ENCODE results near the gene FZD4.
"Not testable (repeated sequence)": the region's sequence is repeated elsewhere in the genome, so short reads cannot be mapped to it uniquely, and the experiment has no call there.

Gene FZD4

DNA sequence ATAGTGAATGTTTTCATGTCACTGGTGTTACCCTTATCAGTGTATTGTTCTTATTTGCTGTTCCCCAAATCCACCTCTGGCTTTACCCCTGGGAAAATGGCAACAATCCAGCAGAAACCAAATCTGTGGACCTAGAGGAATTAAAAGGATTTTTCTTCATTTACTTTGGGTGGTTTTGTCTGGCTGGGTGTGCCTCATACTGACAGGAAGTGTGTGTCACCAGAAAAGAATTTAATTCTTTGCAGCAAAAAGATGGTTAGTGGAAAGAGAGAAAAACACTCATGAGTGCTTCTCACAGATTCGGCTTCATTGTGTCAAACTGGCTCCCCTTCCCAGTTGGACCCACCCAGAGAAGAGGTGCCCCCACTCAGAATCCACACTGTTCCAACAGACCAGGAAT, 38.9 kb downstream of the FZD4 start:
- TF ChIP-seq, protein P1, sequence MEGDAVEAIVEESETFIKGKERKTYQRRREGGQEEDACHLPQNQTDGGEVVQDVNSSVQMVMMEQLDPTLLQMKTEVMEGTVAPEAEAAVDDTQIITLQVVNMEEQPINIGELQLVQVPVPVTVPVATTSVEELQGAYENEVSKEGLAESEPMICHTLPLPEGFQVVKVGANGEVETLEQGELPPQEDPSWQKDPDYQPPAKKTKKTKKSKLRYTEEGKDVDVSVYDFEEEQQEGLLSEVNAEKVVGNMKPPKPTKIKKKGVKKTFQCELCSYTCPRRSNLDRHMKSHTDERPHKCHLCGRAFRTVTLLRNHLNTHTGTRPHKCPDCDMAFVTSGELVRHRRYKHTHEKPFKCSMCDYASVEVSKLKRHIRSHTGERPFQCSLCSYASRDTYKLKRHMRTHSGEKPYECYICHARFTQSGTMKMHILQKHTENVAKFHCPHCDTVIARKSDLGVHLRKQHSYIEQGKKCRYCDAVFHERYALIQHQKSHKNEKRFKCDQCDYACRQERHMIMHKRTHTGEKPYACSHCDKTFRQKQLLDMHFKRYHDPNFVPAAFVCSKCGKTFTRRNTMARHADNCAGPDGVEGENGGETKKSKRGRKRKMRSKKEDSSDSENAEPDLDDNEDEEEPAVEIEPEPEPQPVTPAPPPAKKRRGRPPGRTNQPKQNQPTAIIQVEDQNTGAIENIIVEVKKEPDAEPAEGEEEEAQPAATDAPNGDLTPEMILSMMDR (IDR thresholded peaks at IDR 0.05; ENCODE audit: low read depth, low read length), result no peak
- no peak overlapping the region for H3K4me3 ChIP-seq (ENCODE audit: low read depth, low read length)

DNA sequence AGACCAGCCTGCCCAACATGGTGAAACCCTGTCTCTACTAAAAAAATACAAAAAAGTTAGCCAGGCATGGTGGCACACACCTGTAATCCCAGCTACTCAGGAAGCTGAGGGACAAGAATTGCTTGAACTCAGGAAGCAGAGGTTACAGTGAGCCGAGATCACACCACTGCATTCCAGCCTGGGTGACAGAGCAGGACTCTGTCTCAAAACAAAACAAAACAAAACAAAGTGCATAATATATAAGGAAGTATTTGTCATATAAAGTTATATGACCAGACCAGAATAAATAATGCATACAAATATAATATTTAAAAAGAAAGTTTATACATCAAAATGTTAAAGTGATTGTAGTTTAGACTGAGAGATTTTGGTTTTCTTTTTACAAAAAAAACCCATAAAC, 39.3 kb downstream of the FZD4 start:
- H3K4me3 ChIP-seq (ENCODE audit: low read depth, low read length), result not testable (repeated sequence)

DNA sequence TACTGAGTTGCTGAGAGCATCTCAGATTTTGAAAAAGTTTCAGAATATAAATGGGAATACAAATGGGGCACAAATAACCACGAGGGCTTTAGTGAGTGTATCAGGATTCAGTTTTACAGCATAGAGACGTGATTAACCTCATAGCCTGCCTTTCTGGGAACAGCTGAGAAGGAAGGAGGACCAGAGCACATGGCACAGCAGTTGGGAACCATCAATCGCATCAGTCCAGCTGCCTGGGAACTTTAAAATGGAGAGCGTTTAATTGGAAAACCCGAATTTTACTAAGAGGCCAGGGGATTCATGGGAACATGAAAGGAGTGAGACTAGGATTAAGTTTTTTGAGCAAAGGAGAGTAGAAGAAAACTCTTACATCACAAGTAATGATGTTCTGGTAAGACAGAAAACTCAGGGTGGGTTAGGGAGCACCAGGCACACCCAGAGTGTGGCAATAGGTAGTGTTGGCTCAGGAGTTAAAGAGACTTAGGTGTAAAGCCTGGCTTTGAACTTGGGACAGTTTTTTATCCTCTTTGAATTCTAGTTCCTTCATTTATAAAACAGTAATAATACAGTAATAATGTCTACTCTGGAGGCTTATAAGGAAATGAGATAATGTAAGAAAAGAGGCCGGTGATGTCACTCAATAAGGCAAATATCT, 40.2 kb downstream of the FZD4 start:
- TF ChIP-seq, protein P1 (IDR thresholded peaks at IDR 0.05; ENCODE audit: low read depth, low read length), result no peak
- no peak overlapping the region for H3K4me3 ChIP-seq (ENCODE audit: low read depth, low read length)

DNA sequence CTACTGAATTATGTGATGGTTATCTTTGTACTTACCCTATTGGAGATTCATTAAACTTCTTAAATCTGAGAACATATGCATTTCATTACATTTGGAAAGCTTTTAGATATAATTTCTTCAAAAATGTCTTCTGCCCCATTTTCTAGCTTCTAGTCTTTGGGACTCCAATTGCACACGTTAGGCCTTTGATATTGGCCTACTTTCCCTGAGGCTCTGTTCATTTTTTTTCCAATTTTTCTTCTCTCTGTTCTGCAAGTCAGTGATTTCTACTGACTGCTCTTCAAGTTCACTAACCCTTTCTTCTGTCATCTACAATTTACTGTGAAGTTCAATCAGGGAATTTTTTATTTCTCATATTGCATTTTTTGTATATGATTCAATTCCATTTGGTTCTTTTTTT, 43.0 kb downstream of the FZD4 start:
- TF ChIP-seq, protein P1 (IDR thresholded peaks at IDR 0.05; ENCODE audit: low read depth, low read length), result no peak
- no peak overlapping the region for H3K4me3 ChIP-seq (ENCODE audit: low read depth, low read length)

DNA sequence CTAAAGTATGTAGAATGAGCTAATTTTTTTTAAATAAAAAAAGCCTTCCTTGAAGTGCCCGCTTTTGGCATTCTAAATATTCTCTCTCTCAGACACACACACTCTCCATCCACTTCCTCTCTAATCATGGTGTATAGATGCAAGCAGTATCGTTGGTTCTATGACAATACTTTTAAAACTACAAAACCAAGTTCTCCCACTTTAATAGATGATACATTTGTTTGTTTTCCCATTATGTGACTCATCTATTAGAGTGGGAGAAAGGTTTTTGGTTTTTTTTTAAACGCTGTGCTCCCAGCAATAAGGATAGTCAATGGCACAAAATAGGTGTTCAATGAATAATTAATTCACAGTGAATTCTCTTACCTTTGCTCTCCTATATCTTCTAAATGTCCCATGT, 44.6 kb downstream of the FZD4 start:
- TF ChIP-seq, protein P1 (IDR thresholded peaks at IDR 0.05; ENCODE audit: low read depth, low read length), result no peak
- no peak overlapping the region for H3K4me3 ChIP-seq (ENCODE audit: low read depth, low read length)

DNA sequence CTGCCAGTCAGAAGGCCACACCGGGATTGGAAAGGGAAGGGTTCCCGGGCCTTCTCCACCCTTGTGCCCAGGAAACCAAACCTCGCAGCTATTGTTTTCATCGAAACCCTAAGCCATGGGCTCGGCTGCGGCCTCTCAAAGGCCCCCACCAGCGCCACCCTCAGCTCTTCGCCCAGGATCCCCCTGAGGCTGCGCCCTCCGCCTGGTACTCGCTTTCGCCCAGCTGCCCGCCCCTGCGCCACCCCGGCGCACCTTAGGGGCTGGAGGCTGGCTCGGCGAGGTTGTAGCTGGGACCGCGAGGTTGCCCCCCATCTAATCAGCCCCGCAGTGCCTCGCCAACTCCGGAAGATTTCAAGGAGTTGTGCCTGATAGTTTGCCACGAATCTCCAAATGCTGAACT, 49.0 kb downstream of the FZD4 start:
- TF ChIP-seq, protein P1 (IDR thresholded peaks at IDR 0.05; ENCODE audit: low read depth, low read length), result no peak
- no peak overlapping the region for H3K4me3 ChIP-seq (ENCODE audit: low read depth, low read length)

DNA sequence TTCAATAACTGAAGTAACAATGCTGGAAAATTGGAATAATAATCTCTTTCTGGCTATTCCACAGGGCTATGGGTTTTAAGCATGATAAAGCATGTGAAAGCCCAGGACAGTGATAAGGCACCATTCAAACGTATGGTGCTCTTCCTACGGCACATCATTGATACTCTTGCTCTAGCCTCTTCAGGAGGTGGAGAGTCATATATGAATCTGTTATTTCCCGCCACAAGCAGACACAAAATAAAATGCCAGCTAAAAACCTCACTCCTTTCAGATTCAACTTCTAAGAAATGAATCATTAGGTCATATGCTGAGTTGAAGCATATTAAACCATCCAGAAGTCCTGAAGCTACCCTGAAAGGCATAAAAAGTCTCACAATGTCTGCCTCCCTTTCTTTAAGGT, 49.9 kb downstream of the FZD4 start:
- TF ChIP-seq, protein P1 (IDR thresholded peaks at IDR 0.05; ENCODE audit: low read depth, low read length), result no peak
- H3K4me3 ChIP-seq (ENCODE audit: low read depth, low read length), result no peak overlapping the region

DNA sequence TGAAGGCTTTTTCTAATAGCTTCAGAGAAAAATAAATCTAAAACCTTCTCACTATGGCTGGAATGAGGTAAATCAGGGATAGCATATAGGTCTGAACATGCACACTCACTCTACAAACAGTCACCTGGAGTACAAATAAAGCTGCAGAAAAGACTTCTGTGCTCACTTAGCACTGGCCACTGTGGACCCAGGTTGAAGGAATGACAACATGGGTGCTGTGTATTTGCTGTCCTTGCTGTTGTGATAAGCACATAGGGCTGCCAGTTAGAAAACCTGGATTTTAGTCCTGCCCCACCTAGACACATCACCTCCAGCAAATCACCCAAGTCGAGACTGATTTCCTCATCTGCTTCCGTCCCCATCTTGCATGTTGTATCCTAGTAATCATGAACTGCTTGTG, 51.2 kb downstream of the FZD4 start:
- TF ChIP-seq, protein P1 (IDR thresholded peaks at IDR 0.05; ENCODE audit: low read depth, low read length), result no peak
- H3K4me3 ChIP-seq (ENCODE audit: low read depth, low read length), result no peak overlapping the region

All from WI38 (cell line).